IgD-negative memory B cell (primary cell): Measurements from ENCODE around the gene TRPM8. TPM values are rescaled to one million over a fixed set of nuclear protein-coding genes. Genes with fewer than 3 reads are reported as not detected.
A peak's percentile ranks its signal among the peaks of the same experiment; 100 is the strongest.

ENCODE experiments used
- H3K27ac Mint-ChIP-seq, 3 donors: one replicate each; pipeline ENCODE4 v1.8.0; 2020 to 2022; ENCODE audit warnings: mild to moderate bottlenecking in 3 of 3, mixed read lengths in 3 of 3, moderate library complexity in 1 of 3
- H3K27me3 Mint-ChIP-seq: one replicate; pipeline ENCODE4 v1.8.0; 2021; ENCODE audit warnings: mixed read lengths
- H3K36me3 Mint-ChIP-seq: one replicate; pipeline ENCODE4 v1.8.0; 2020; ENCODE audit warnings: mild to moderate bottlenecking, mixed read lengths
- H3K4me1 Mint-ChIP-seq, 3 donors: one replicate each; pipeline ENCODE4 v1.8.0; 2020 to 2022; ENCODE audit warnings: mixed read lengths in 3 of 3, mild to moderate bottlenecking in 1 of 3
- H3K4me3 Mint-ChIP-seq, 4 donors: one replicate each; pipeline ENCODE4 v1.8.0; 2020 to 2022; ENCODE audit warnings: mild to moderate bottlenecking in 4 of 4, mixed read lengths in 4 of 4, moderate library complexity in 3 of 4
- H3K9me3 Mint-ChIP-seq, 3 donors: one replicate each; pipeline ENCODE4 v1.8.0; 2020 to 2021; ENCODE audit warnings: mixed read lengths in 3 of 3, mild to moderate bottlenecking in 1 of 3
- polyA plus RNA-seq: library from polyadenylated mRNA; unstranded; fragments of 300-500 nt; fragmentation: Illumina TruSeq; gene quantifications from one replicate; pipeline ENCODE4 v1.2.3, GENCODE V29; 2021

TRPM8 gene
- polyA plus RNA-seq, 1 donor from 2014 or later: not detected

DNA sequence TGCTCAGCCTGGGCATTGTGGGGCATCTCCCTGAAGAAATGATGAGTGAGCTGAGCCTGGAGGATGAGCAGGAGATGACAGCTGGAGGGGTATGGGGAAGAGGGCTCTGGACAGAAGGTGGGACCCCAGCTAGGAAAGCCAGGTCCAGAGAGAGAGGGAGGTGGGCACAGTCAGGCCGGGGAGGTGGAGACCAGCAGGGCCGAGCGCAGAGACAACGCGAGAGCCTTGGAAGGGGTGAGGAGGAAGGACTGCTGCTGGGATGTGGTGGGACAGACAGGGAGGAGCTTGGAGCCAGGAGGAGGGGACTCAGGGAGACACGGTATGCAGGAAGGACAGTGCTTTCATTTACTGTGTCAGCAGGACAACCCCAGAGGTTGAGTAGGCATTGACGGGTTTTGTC is 8.2 kb downstream of the TRPM8 start:
- Mint-ChIP-seq H3K9me3 (no peaks in the 10 kb centered on the region), H3K27ac (no peak overlapping the region), H3K4me3 (no peak overlapping the region), H3K36me3 (no peaks in the 10 kb centered on the region), H3K27me3 (peaks cover 23% of the 10 kb centered on the region), H3K4me1 (peaks cover 0 to 3% (median 0%) of the 10 kb centered on the region in 3 donors)

DNA sequence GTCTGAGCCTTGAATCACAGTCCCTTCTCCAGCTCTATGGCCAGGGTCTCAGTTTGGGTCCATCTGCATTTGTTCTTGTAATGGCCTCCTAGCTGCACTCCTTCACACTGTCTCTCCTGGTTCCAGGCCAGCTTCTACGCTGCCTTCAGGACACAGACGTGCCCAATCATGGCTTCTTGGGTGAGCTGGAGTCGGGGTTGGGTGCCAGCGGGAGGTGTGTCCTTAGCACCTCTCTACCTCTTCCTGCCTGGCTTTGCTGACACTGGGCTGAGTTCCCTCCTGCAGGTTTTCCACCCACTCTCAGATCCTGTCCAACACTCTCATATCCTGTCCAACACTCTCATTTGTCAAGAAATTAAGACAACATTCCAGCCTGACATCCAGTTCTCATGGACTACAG is 9.6 kb downstream of the TRPM8 start:
- Mint-ChIP-seq H3K9me3 (no peaks in the 10 kb centered on the region), H3K27me3 (peaks cover 31% of the 10 kb centered on the region), H3K4me3 (no peak overlapping the region), H3K36me3 (no peaks in the 10 kb centered on the region), H3K27ac (no peak overlapping the region), H3K4me1 (peaks cover 0 to 2% (median 0%) of the 10 kb centered on the region in 3 donors)

- Mint-ChIP-seq H3K9me3 (no peaks in the 10 kb centered on the region), H3K4me3 (no peak overlapping the region), H3K27ac (no peak overlapping the region), H3K36me3 (no peaks in the 10 kb centered on the region), H3K4me1 (peaks cover 0 to 2% (median 0%) of the 10 kb centered on the region in 3 donors), H3K27me3 (peaks cover 36% of the 10 kb centered on the region)
These were observed 11.6 kb downstream of the TRPM8 start for GRCh38 chr2:233928594-233929351.

- Mint-ChIP-seq H3K4me1 (peaks cover 0 to 2% (median 0%) of the 10 kb centered on the region in 3 donors), H3K36me3 (no peaks in the 10 kb centered on the region), H3K27ac (no peak overlapping the region), H3K27me3 (peaks cover 32% of the 10 kb centered on the region), H3K4me3 (no peak overlapping the region), H3K9me3 (no peaks in the 10 kb centered on the region)
These were observed 12.3 kb downstream of the TRPM8 start for GRCh38 chr2:233929352-233930022.

GRCh38 chr2:233934524-233934923 is 17.4 kb downstream of the TRPM8 start:
- H3K27me3 Mint-ChIP-seq: peaks cover 47% of the 10 kb centered on the region
- H3K4me1 Mint-ChIP-seq: peaks cover 0 to 5% (median 5%) of the 10 kb centered on the region in 3 donors
- H3K36me3 Mint-ChIP-seq: no peaks in the 10 kb centered on the region
- H3K27ac Mint-ChIP-seq: no peak overlapping the region
- no peaks in the 10 kb centered on the region for H3K9me3 Mint-ChIP-seq
- H3K4me3 Mint-ChIP-seq: no peak overlapping the region

DNA sequence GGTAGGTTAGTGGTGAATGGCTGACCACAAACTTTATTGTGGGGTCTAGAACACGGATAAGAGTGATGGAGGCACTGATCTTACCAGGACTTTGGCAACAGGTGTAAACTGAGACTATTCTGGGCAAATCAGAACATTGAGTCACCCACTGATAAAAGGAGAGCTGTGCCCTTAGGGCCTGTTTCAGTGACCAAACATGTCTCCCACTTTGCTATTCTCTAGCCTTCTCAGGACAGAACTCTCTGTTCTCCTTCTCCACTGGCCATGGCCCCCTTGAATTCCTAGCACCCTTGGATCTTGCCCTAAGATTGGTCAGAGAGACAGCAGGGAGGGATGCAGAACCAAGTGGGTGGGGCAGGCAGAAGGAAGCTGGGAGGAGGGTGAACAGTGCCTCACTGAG is 18.3 kb downstream of the TRPM8 start:
- Mint-ChIP-seq H3K36me3 (no peaks in the 10 kb centered on the region), H3K4me1 (peaks cover under 1 to 7% (median 6%) of the 10 kb centered on the region in 3 donors), H3K27ac (no peak overlapping the region), H3K4me3 (no peak overlapping the region), H3K27me3 (peaks cover 46% of the 10 kb centered on the region), H3K9me3 (no peaks in the 10 kb centered on the region)

DNA sequence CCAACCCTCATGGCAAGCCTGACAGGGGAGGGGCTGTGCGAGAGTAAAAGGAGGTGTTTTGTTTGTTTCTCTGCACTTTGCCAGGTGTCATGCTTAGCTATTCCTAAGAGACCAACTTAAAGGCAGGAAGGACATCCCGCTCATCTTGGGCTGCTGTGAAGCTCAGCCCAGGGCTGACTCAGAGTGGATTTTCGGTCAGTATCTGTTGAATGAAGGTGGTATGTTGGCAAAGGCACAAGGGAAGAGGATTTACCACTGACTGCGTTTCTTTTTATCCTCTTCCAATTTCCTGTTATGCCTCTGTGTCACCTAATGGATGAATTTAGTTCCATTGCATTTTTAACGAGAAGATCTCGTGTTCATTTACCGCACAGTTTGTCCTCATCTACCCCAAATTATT is 18.9 kb downstream of the TRPM8 start:
- H3K9me3 Mint-ChIP-seq: no peaks in the 10 kb centered on the region
- peaks cover 5 to 12% (median 11%) of the 10 kb centered on the region in 3 donors for H3K4me1 Mint-ChIP-seq
- H3K27me3 Mint-ChIP-seq: peaks cover 47% of the 10 kb centered on the region
- H3K4me3 Mint-ChIP-seq: no peak overlapping the region
- H3K27ac Mint-ChIP-seq: no peak overlapping the region
- no peaks in the 10 kb centered on the region for H3K36me3 Mint-ChIP-seq

DNA sequence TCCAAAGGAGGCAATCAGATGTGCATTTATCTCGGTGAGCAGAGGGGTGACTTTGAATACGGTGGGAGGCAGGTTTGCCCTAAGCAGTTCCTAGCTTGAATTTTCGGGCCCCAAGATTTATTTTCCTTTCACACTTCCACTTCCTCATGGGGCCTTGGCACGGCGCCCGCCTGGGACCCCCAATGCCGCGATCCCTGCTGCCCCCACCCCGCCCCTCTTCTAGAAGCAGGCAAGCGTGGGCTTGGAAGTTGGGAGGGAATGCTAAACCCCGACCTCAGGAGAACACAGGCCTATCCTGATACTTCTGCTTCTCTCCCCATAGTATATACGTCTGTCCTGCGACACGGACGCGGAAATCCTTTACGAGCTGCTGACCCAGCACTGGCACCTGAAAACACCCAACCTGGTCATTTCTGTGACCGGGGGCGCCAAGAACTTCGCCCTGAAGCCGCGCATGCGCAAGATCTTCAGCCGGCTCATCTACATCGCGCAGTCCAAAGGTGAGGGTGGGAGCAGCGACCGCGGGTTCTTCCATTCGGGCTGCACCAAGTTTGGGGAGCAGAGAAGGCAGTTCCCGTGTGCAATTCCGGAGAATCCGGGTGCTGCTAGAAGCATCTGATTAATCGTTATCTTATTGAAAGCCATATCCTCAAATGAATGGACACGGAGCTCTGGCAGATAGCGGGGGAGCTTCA is 21.6 kb downstream of the TRPM8 start:
- H3K4me3 Mint-ChIP-seq: peak overlapping the region in 2 of 4 donors; percentile 13 to 72
- H3K36me3 Mint-ChIP-seq: no peaks in the 10 kb centered on the region
- H3K27ac Mint-ChIP-seq: no peak overlapping the region
- H3K9me3 Mint-ChIP-seq: peaks cover 0 to 3% (median 0%) of the 10 kb centered on the region in 3 donors
- H3K4me1 Mint-ChIP-seq: peaks cover 5 to 15% (median 11%) of the 10 kb centered on the region in 3 donors
- H3K27me3 Mint-ChIP-seq: peaks cover 45% of the 10 kb centered on the region

DNA sequence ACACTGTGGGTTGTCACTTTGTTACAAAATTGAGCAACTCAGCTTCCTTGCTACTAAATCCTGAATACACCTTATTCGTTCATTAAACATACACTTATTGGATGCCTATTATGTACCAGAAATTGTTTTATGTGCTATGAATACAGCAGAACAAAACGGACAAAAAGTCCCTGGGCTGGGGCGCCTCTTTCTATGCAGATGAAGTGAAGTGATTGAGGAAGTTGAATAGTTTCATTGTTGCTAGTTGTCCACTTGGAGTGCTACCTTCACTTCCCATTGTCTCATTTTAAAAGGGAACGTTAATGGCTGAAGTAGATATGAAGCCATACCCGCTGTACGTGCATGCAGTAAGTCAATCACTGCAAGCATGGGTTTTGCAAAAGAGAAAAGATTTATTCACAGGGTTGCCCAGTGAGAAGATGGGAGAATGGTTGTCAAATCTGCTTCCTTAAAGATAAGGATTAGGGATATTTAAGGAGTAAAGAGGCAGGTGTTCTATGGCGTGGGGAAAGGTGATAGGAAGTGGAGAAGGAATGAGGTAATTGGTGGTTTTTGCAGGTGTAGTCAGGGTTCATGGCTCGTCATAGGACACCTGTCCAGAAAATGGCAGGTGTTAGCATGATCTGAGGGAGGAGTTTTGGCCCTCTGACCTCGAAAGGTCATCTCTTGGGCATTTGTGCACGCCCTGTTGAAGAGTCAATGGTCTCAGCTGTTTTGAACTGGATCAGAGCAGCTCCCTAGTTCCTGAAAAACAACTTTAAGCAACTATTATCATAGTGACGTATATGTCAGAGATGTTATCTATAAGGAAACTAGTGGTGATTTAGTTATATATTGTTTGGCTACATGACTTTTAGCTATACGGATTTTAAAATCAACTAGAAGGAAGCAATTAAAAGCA is 23.5 kb downstream of the TRPM8 start:
- Mint-ChIP-seq H3K4me3 (peak overlapping the region in 1 of 4 donors; percentile 36), H3K36me3 (no peaks in the 10 kb centered on the region), H3K27ac (no peak overlapping the region), H3K9me3 (peaks cover 2 to 8% (median 4%) of the 10 kb centered on the region in 3 donors), H3K27me3 (peaks cover 49% of the 10 kb centered on the region), H3K4me1 (peaks cover 5 to 15% (median 11%) of the 10 kb centered on the region in 3 donors)

DNA sequence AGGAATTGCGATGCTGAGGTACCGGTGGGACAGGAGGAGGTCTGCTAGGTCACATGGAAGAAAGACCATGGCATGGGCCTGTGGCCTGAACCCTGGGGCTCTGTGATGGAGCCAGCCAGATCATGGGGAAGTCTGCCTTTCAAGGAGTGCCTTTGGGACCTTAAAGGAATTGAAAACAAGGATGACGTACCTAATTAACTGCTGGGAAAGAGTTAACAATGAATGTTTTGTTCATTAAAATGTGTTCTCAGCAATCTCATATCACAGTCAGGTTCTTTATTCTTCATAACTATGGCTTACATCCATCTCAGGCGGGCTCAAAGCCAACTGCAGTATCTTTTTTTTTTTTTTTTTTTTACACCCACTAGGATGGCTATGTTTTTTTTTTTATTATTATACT is 25.6 kb downstream of the TRPM8 start:
- peaks cover 5 to 15% (median 11%) of the 10 kb centered on the region in 3 donors for H3K4me1 Mint-ChIP-seq
- no peak overlapping the region for H3K4me3 Mint-ChIP-seq
- peaks cover 5 to 8% (median 6%) of the 10 kb centered on the region in 3 donors for H3K9me3 Mint-ChIP-seq
- no peaks in the 10 kb centered on the region for H3K36me3 Mint-ChIP-seq
- H3K27me3 Mint-ChIP-seq: peaks cover 44% of the 10 kb centered on the region
- H3K27ac Mint-ChIP-seq: no peak overlapping the region

DNA sequence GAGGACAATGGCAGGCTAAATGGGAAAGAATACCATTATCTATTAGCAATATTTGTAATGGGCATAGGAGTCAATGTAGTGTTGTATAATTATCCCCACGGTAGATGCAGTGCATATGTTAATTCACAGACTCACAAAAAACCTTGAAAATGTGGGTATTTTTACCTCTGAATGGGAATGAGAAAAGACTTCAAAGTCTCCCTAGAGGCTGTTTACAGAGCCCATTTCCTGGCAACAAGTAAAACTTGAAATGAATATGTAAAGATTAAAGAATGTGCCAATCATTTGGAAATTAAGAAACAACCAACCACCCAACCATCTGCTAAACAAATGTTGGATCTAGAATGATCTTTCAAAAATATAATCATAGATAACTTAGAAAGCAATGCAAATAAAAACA is 27.1 kb downstream of the TRPM8 start:
- Mint-ChIP-seq H3K27me3 (peaks cover 39% of the 10 kb centered on the region), H3K27ac (no peak overlapping the region), H3K4me1 (peaks cover 5 to 10% (median 6%) of the 10 kb centered on the region in 3 donors), H3K36me3 (no peaks in the 10 kb centered on the region), H3K9me3 (peaks cover 5 to 8% (median 6%) of the 10 kb centered on the region in 3 donors), H3K4me3 (no peak overlapping the region)

GRCh38 chr2:233944722-233945121 is 27.5 kb downstream of the TRPM8 start:
- H3K4me1 Mint-ChIP-seq: peaks cover 5 to 10% (median 6%) of the 10 kb centered on the region in 3 donors
- H3K4me3 Mint-ChIP-seq: no peak overlapping the region
- H3K27ac Mint-ChIP-seq: no peak overlapping the region
- peaks cover 38% of the 10 kb centered on the region for H3K27me3 Mint-ChIP-seq
- H3K36me3 Mint-ChIP-seq: no peaks in the 10 kb centered on the region
- H3K9me3 Mint-ChIP-seq: peaks cover 5 to 8% (median 6%) of the 10 kb centered on the region in 3 donors

DNA sequence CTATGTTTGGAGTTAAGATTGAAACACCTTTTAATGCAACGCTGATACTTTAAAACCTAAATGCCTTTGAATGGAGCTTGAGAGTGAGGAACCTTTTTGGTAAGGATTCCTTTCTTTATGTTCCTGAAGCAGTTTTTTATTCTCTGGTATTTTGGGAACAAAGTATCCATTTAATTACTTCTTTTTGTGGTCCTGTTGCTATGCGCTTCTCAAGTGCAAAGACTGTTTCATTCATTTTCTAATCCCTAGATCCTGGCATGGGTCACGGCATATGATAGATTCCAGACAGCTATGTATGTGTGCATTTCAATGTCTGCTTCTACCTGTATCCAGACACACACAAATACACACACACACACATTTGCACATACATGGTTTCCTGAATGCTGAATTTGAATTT is 28.0 kb downstream of the TRPM8 start:
- Mint-ChIP-seq H3K27me3 (peaks cover 37% of the 10 kb centered on the region), H3K4me3 (no peak overlapping the region), H3K9me3 (peaks cover 5 to 8% (median 6%) of the 10 kb centered on the region in 3 donors), H3K27ac (peak overlapping the region in 1 of 3 donors; percentile 19), H3K4me1 (peaks cover 5 to 10% (median 6%) of the 10 kb centered on the region in 3 donors), H3K36me3 (no peaks in the 10 kb centered on the region)

DNA sequence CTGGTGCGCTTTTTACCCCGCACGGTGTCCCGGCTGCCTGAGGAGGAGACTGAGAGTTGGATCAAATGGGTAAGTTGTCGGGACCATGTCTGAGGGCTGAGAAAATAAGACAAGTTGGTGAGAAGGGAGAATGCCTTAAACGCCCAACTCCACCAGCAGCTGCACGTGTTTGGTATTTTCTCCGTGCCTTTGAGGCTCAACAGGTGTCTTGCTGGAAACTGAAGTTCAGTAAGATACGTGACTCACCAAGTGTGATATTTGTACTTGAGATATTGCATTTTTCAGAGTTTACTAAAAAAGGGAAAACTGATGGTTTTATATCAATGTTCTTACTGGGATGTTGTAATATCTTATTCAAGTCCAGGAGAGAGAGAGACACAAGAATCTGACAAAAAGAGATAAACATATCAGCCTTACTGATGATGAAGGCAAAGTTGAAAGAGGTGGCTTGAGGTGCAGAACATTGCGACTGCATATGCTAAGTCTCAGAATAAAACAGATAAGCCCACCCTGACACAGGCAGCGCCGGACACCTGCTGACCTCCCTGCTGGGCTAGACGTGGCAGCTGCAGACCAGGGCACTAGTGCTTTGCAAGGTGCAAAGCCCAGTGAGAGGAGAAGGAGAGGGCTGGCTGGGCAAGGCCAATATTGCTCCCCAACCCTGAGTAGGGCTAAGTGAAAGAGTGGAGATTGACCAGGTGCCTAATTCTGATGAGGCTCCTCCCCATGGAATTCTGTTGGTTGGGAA is 33.1 kb downstream of the TRPM8 start:
- Mint-ChIP-seq H3K4me3 (no peak overlapping the region), H3K27ac (no peak overlapping the region), H3K36me3 (no peaks in the 10 kb centered on the region), H3K9me3 (peaks cover 0 to 4% (median 3%) of the 10 kb centered on the region in 3 donors), H3K27me3 (peaks cover 33% of the 10 kb centered on the region), H3K4me1 (no peaks in the 10 kb centered on the region)
